ENCODE data around the gene PEX13.

GRCh38 chr2:60992985-60993392, 24.5 kb upstream of the PEX13 start:
- TF ChIP-seq POLR2A (IDR thresholded peaks at IDR 0.05) (no peak), CTCF (IDR thresholded peaks at IDR 0.05 in 8 of 11, conservative IDR thresholded peaks at IDR 0.05 in 3 of 11) (no peak)
